Measurements from ENCODE around the gene MACROD2. TPM values are rescaled to one million over a fixed set of nuclear protein-coding genes. Genes with fewer than 3 reads are reported as not detected.

MACROD2 gene
- total and polyA plus RNA-seq, 2 experiments from 2014 or later: 2.8 to 4.3 TPM

GRCh38 chr20:14510341-14510740, 515.0 kb downstream of the MACROD2 start (continued):
- no peak for TF ChIP-seq CTCF (conservative IDR thresholded peaks at IDR 0.05; ENCODE audit: low read depth in 2 of 2)

GRCh38 chr20:14512839-14513238, 517.5 kb downstream of the MACROD2 start:
- Histone ChIP-seq H3F3A (replicated peaks; ENCODE audit: low read depth) (no peaks in the 10 kb centered on the region), H3K9me2 (ENCODE audit: insufficient read depth) (no peaks in the 10 kb centered on the region), H4K20me1 (replicated peaks; ENCODE audit: insufficient read depth) (no peaks in the 10 kb centered on the region), H3K36me3 (ENCODE audit: insufficient read depth) (no peaks in the 10 kb centered on the region), H3K4me2 (no peak overlapping the region), H3K79me2 (replicated peaks; ENCODE audit: insufficient read depth) (no peaks in the 10 kb centered on the region), H3K27me3 (ENCODE audit: insufficient read depth) (no peaks in the 10 kb centered on the region), H3K4me1 (ENCODE audit: insufficient read depth) (no peaks in the 10 kb centered on the region), H3K4me3 (no peak overlapping the region), H2AFZ (no peak overlapping the region), H3K27ac (ENCODE audit: low read depth) (no peak overlapping the region)
- Mint-ChIP-seq H3K27me3 (ENCODE audit: insufficient read depth, low read depth, poor library complexity) (no peaks in the 10 kb centered on the region), H3K27ac (no peak overlapping the region), H3K9me3 (no peaks in the 10 kb centered on the region), H3K4me1 (no peaks in the 10 kb centered on the region; the same call in 1 of the 3 replicates), H3K36me3 (ENCODE audit: low read depth) (no peaks in the 10 kb centered on the region), H3K4me3 (no peak overlapping the region)
- ATAC-seq (no peak), DNase-seq (ENCODE audit: low spot score) (no peak)
- TF ChIP-seq ZNF114 (CRISPR knock-in tag; IDR thresholded peaks at IDR 0.05) (no peak), CREB1 (CRISPR knock-in tag; IDR thresholded peaks at IDR 0.05; ENCODE audit: low read depth) (no peak), EZH2phosphoT487 (IDR thresholded peaks at IDR 0.05; ENCODE audit: unreplicated experiment) (no peak), ZNF462 (CRISPR knock-in tag; IDR thresholded peaks at IDR 0.05) (no peak), JUNB (IDR thresholded peaks at IDR 0.05; ENCODE audit: unreplicated experiment) (no peak), CTCF (conservative IDR thresholded peaks at IDR 0.05; ENCODE audit: low read depth in 2 of 2) (no peak), STAT1 (IDR thresholded peaks at IDR 0.05; ENCODE audit: unreplicated experiment) (no peak), REST (IDR thresholded peaks at IDR 0.05; ENCODE audit: unreplicated experiment) (no peak), POLR2AphosphoS5 (IDR thresholded peaks at IDR 0.05; ENCODE audit: low read depth) (no peak), ZNF331 (CRISPR knock-in tag; IDR thresholded peaks at IDR 0.05; ENCODE audit: low read depth) (no peak), ETS1 (IDR thresholded peaks at IDR 0.05) (no peak)

All from GM23338 (cell line).